Dermis blood vessel endothelial cell (primary cell): ENCODE data around the gene ABLIM2. TPM values are rescaled to one million over a fixed set of nuclear protein-coding genes. Genes with fewer than 3 reads are reported as not detected.

Source experiments
- DNase-seq: peaks from one replicate; pipeline ENCODE4 v3.0.0; 2010
- total RNA-seq: library from RNA; depleted of rRNA; stranded (reverse); fragments of >200 nt; gene quantifications from 2 replicates; pipeline ENCODE4 v1.2.3, GENCODE V29; 2014

The ABLIM2 gene
- total RNA-seq, 1 donor from 2014 or later = 8.8 TPM

- DNase-seq = no peak
These were observed 57.2 kb downstream of the ABLIM2 start for GRCh38 chr4:8101213-8102075.

GRCh38 chr4:8099981-8100464, 58.6 kb downstream of the ABLIM2 start:
- DNase-seq = peak; percentile 52

GRCh38 chr4:8098506-8098905, 60.1 kb downstream of the ABLIM2 start:
- DNase-seq = no peak

- no peak for DNase-seq
These were observed 60.8 kb downstream of the ABLIM2 start for GRCh38 chr4:8097721-8098345.

- DNase-seq = no peak
These were observed 61.5 kb downstream of the ABLIM2 start for GRCh38 chr4:8097141-8097541.

- DNase-seq = no peak
These were observed 61.9 kb downstream of the ABLIM2 start for GRCh38 chr4:8096690-8097061.

GRCh38 chr4:8095956-8096689, 62.5 kb downstream of the ABLIM2 start:
- peak; percentile 52 for DNase-seq

- peak; percentile 30 for DNase-seq
These were observed 64.9 kb downstream of the ABLIM2 start for GRCh38 chr4:8093587-8094274.

- DNase-seq = no peak
These were observed 66.3 kb downstream of the ABLIM2 start for GRCh38 chr4:8092282-8092681.

- peak; percentile 12 for DNase-seq
These were observed 67.8 kb downstream of the ABLIM2 start for GRCh38 chr4:8090744-8091301.

GRCh38 chr4:8090312-8090711, 68.3 kb downstream of the ABLIM2 start:
- DNase-seq = peak; percentile 94

- no peak for DNase-seq
These were observed 68.8 kb downstream of the ABLIM2 start for GRCh38 chr4:8089862-8090261.

- DNase-seq = no peak
These were observed 69.6 kb downstream of the ABLIM2 start for GRCh38 chr4:8088966-8089491.

- DNase-seq = no peak
These were observed 70.6 kb downstream of the ABLIM2 start for GRCh38 chr4:8087921-8088495.

- DNase-seq = no peak
These were observed 71.7 kb downstream of the ABLIM2 start for GRCh38 chr4:8086783-8087445.

GRCh38 chr4:8085491-8086117, 73.0 kb downstream of the ABLIM2 start:
- DNase-seq = no peak

GRCh38 chr4:8084712-8085490, 73.7 kb downstream of the ABLIM2 start:
- no peak for DNase-seq

GRCh38 chr4:8084031-8084660, 74.5 kb downstream of the ABLIM2 start:
- no peak for DNase-seq

GRCh38 chr4:8083086-8083825, 75.4 kb downstream of the ABLIM2 start:
- DNase-seq = no peak
